Lower leg skin (tissue), 3 donors: ENCODE data around the gene RSAD2.

Source experiments
- POLR2A ChIP-seq, 2 donors: fragments of 450-650 bp; IDR thresholded peaks; one replicate each; pipeline ENCODE4 v1.6.1; 2016 to 2017; ENCODE audit warnings: antibody characterized with exemption in 2 of 2, mild to moderate bottlenecking in 1 of 2, moderate library complexity in 1 of 2
- TF ChIP-seq, protein P1 (sequence below), 3 donors: fragments of 450-650 bp; IDR thresholded peaks; one replicate each; pipeline ENCODE4 v1.5.1; 2016; ENCODE audit warnings: antibody characterized with exemption in 3 of 3, mild to moderate bottlenecking in 3 of 3, moderate library complexity in 2 of 3

DNA sequence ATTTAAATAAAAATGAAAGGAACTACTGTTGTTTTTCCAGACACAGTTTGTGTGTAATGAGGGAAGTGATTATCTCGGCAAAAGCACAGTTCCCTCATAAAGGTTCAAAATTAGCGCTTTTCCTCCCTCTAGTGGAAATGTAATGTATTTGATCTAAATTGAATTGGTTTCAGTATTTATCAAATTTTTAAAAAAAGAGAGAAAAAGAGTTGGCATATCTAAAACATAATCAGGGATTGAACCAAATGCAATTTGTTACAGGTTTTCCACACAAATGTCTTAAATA lies 49.3 kb upstream of the RSAD2 start:
- TF ChIP-seq, protein P1, sequence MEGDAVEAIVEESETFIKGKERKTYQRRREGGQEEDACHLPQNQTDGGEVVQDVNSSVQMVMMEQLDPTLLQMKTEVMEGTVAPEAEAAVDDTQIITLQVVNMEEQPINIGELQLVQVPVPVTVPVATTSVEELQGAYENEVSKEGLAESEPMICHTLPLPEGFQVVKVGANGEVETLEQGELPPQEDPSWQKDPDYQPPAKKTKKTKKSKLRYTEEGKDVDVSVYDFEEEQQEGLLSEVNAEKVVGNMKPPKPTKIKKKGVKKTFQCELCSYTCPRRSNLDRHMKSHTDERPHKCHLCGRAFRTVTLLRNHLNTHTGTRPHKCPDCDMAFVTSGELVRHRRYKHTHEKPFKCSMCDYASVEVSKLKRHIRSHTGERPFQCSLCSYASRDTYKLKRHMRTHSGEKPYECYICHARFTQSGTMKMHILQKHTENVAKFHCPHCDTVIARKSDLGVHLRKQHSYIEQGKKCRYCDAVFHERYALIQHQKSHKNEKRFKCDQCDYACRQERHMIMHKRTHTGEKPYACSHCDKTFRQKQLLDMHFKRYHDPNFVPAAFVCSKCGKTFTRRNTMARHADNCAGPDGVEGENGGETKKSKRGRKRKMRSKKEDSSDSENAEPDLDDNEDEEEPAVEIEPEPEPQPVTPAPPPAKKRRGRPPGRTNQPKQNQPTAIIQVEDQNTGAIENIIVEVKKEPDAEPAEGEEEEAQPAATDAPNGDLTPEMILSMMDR (IDR thresholded peaks at IDR 0.05), result no peak
- no peak for TF ChIP-seq POLR2A (IDR thresholded peaks at IDR 0.05)
